Muscle layer of duodenum (tissue), 2 donors: ENCODE data around the gene PNMA6F.
"Not testable (repeated sequence)": the region's sequence is repeated elsewhere in the genome, so short reads cannot be mapped to it uniquely, and the experiment has no call there.

Experiments
- H3K27ac ChIP-seq: one replicate; pipeline ENCODE4 v1.7.0; 2013; ENCODE audit warnings: mild to moderate bottlenecking, low read length
- H3K27me3 ChIP-seq: one replicate; pipeline ENCODE4 v1.7.0; 2013; ENCODE audit warnings: low read depth, mild to moderate bottlenecking, control low read depth, low read length
- H3K36me3 ChIP-seq, 2 donors: one replicate each; pipeline ENCODE4 v1.7.0; 2013; ENCODE audit warnings: low read length in 2 of 2, control low read depth in 1 of 2, mild to moderate bottlenecking in 1 of 2; ENCODE audit not compliant: insufficient read depth in 2 of 2, control insufficient read depth in 1 of 2
- H3K4me1 ChIP-seq, 2 donors: one replicate each; pipeline ENCODE4 v1.7.0; 2013; ENCODE audit warnings: low read length in 2 of 2, mild to moderate bottlenecking in 2 of 2, control low read depth in 1 of 2, moderate library complexity in 1 of 2; ENCODE audit not compliant: insufficient read depth in 2 of 2, control insufficient read depth in 1 of 2
- H3K4me3 ChIP-seq, 2 donors: one replicate each; pipeline ENCODE4 v1.7.0; 2013; ENCODE audit warnings: low read length in 2 of 2, low read depth in 1 of 2, mild to moderate bottlenecking in 1 of 2
- H3K9me3 ChIP-seq, 2 donors: one replicate each; pipeline ENCODE4 v1.7.0; 2013; ENCODE audit warnings: low read length in 2 of 2, control low read depth in 1 of 2, mild to moderate bottlenecking in 1 of 2; ENCODE audit not compliant: control insufficient read depth in 1 of 2
- donor health status: healthy.

Gene PNMA6F

DNA sequence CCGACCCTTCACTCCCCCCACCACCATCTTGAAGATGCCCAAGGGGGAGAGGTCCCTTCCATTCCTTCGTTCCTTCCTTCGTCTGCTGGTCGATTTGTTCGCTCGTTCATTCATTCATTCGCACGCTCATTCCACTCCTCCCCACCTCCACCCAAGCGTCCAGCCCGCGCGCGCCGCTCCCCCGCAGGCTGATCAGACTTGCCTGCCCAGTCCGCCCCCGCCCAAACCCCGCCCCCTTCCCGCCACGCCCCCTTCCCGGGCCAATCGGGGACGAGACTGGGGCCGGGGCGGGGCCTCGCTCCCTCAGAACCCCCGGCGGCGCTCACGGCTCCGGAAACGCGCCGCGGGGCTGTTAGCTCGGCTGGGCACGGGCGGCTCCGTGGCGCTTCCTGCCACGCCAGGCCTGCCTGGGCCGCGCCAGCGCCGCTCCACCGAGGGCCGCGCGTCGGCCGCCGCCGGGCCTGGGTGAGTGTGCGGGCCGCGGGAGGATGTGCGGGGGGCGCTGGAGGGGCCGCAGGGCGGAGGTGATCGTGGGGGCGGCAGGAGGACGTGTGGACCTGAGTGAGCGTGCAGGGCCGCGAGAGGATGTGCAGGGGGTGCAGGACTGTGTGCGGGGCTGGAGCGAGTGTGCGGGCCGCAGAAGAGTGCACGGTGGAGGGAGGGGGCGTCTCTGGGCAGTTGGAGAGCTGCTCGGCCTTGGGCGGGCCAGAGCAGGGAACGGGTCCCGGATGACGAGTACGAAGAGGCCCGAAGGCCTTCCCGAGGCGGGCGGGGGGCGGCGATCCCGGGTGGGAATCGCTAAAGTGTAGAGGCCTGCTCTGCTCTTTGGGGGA, 12.5 kb upstream of the PNMA6F start, which contains the start of gene ZNF275:
TSS of gene ZNF275 (plus strand) at position 333 of the 833 bp plus-strand sequence. CDS start 2,527 bp downstream, outside the sequence.
- no peaks in the 10 kb centered on the region for H3K9me3 ChIP-seq
- H3K27ac ChIP-seq, result no peak within 1 kb of the TSS
- H3K36me3 ChIP-seq, result no peaks in the 10 kb centered on the region
- H3K27me3 ChIP-seq, result no peaks in the 10 kb centered on the region
- peaks cover 3 to 14% of the 10 kb centered on the region in 2 donors for H3K4me1 ChIP-seq
- H3K4me3 ChIP-seq, result peak within 1 kb of the TSS; percentile 48 to 60

GRCh38 chrX:153333266-153333665, 11.7 kb upstream of the PNMA6F start:
- Histone ChIP-seq H3K9me3 (no peaks in the 10 kb centered on the region), H3K4me3 (peak overlapping the region; percentile 32 to 35), H3K27me3 (no peaks in the 10 kb centered on the region), H3K4me1 (peaks cover 3 to 14% of the 10 kb centered on the region in 2 donors), H3K27ac (no peak overlapping the region), H3K36me3 (no peaks in the 10 kb centered on the region)

DNA sequence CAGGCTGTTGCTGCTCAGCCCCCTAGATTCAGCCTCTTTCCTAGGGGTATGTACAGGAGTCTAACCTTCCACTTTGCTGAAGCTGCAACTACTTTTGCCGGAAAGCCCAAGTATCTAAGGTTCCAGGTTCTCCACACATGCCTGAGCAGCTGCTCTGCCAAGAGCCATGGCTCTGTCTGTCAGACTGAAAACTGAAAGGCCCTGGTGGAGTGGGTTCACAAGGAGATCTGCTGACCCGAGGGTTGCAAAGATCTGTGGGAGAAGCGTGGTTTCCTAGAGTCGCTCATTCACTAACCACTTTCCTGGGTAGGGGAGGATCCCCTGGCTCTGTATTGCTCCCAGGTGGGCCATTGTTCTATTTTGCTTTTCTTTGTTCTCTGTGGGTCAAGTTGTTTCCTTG, 6.0 kb upstream of the PNMA6F start:
- Histone ChIP-seq H3K27ac (no peak overlapping the region), H3K36me3 (no peaks in the 10 kb centered on the region)

GRCh38 chrX:153320555-153321184, 897 bp downstream of the PNMA6F start:
- Histone ChIP-seq H3K9me3 (no peaks in the 10 kb centered on the region), H3K4me1 (no peaks in the 10 kb centered on the region), H3K4me3 (no peak overlapping the region), H3K36me3 (no peaks in the 10 kb centered on the region), H3K27me3 (no peaks in the 10 kb centered on the region), H3K27ac (no peak overlapping the region)

More for the DNA sequence above, 6.0 kb upstream of the PNMA6F start:
- H3K4me1 ChIP-seq, result no peaks in the 10 kb centered on the region
- no peak overlapping the region for H3K4me3 ChIP-seq
- no peaks in the 10 kb centered on the region for H3K9me3 ChIP-seq
- no peaks in the 10 kb centered on the region for H3K27me3 ChIP-seq

- H3K27me3 ChIP-seq, H3K9me3 ChIP-seq, H3K4me3 ChIP-seq, H3K36me3 ChIP-seq, H3K4me1 ChIP-seq, H3K27ac ChIP-seq: not testable (repeated sequence)
Measured at GRCh38 chrX:153320047-153320443, 1.5 kb downstream of the PNMA6F start.

- H3K9me3 ChIP-seq, result no peaks in the 10 kb centered on the region
- H3K4me3 ChIP-seq, result no peak overlapping the region
- no peak overlapping the region for H3K27ac ChIP-seq
- H3K4me1 ChIP-seq, result no peaks in the 10 kb centered on the region
- H3K36me3 ChIP-seq, result no peaks in the 10 kb centered on the region
- no peaks in the 10 kb centered on the region for H3K27me3 ChIP-seq
Measured at GRCh38 chrX:153319295-153320046, 2.1 kb downstream of the PNMA6F start.

DNA sequence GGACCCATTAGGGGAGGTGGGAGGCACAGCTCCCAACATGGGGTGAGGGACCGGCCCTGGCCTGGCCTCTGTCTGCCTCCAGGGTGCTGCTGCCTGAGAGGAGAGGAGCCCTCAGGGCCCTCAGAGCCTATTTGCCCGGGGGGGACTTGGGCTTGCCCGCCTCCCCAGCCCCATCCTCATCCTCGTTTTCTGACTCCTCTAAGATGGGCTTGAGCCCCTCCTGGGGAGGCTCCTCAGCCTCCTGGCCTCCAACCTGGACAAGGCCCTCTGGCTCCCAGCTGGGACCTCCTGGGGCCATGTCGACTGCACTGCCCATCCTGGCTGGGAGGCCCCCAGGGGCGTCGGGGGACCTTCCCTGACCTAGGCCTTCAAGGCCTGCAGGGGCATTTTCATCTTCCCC, 2.8 kb downstream of the PNMA6F start:
- H3K27ac ChIP-seq, result no peak overlapping the region
- no peaks in the 10 kb centered on the region for H3K36me3 ChIP-seq
- H3K4me1 ChIP-seq, result no peaks in the 10 kb centered on the region
- no peak overlapping the region for H3K4me3 ChIP-seq
- no peaks in the 10 kb centered on the region for H3K27me3 ChIP-seq
- no peaks in the 10 kb centered on the region for H3K9me3 ChIP-seq

- no peak overlapping the region for H3K4me3 ChIP-seq
- no peaks in the 10 kb centered on the region for H3K4me1 ChIP-seq
- no peak overlapping the region for H3K27ac ChIP-seq
- H3K36me3 ChIP-seq, result no peaks in the 10 kb centered on the region
- H3K9me3 ChIP-seq, result no peaks in the 10 kb centered on the region
- no peaks in the 10 kb centered on the region for H3K27me3 ChIP-seq
Measured at GRCh38 chrX:153317996-153318722, 3.4 kb downstream of the PNMA6F start.

DNA sequence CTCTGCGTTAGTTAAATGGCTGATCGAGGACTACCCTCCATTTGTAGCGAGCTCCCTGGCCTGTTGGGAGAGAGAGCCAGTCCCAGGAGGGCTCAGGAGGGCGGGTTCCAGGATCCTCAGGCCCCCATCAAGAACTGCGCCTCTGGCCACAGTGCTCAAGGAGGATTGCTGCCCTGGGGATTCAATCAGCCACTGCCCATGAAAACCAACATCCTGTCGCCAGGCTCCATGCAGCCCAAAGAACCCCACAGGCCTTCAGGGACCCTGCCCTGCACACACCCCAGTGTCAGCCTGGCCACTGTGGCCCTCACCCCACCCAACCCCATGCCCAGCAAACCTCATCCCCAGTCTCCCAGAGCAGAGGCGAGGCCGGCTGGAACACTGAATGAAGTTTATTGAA, 4.3 kb downstream of the PNMA6F start:
- Histone ChIP-seq H3K9me3 (no peaks in the 10 kb centered on the region), H3K4me1 (no peaks in the 10 kb centered on the region), H3K4me3 (no peak overlapping the region), H3K36me3 (no peaks in the 10 kb centered on the region), H3K27me3 (no peaks in the 10 kb centered on the region), H3K27ac (no peak overlapping the region)

DNA sequence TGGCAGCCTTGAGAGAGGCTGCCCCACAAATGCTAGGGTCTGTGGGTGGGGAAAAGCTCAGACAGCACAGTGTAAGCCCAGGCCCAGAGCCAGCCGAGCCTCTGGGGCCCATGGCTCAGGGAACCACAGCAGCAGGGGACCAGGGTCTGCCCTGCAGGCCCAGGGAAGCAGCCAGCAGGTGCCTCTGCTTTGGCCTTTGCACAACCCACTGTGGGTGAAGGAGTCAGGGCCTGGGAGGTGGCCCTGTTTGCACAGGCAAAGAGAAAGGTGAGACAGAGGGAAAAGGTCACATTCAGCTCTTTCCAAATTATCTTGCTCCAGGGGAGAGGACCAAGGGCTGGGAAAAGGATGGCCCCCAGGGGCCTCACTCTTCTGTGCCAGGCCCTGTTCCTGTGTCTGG, 8.7 kb downstream of the PNMA6F start:
- H3K36me3 ChIP-seq, result no peaks in the 10 kb centered on the region
- H3K4me1 ChIP-seq, result no peaks in the 10 kb centered on the region
- H3K4me3 ChIP-seq, result no peak overlapping the region
- H3K9me3 ChIP-seq, result no peaks in the 10 kb centered on the region
- no peaks in the 10 kb centered on the region for H3K27me3 ChIP-seq
- H3K27ac ChIP-seq, result no peak overlapping the region

DNA sequence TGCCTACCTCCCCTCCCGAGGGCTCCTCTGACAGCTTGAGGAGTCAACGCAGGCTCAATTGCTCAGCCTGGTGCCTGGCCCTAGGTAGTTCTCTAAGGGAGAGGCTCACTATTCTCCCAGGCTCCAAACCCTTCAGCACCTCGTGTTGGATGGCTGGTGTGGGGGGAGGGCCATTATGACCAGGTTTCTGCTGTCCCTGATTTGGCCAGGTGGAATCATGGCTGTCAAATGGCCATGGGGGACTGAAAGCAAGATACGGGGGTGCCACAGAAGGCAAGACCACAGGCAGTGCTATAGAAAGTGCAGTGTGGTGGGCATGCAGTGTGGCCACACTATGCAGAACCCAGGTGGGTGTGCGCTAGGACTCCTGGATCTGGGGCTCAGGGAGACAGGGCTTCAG, 9.5 kb downstream of the PNMA6F start:
- no peak overlapping the region for H3K27ac ChIP-seq
- H3K9me3 ChIP-seq, result no peaks in the 10 kb centered on the region
- no peaks in the 10 kb centered on the region for H3K27me3 ChIP-seq
- no peaks in the 10 kb centered on the region for H3K36me3 ChIP-seq
- no peaks in the 10 kb centered on the region for H3K4me1 ChIP-seq
- H3K4me3 ChIP-seq, result no peak overlapping the region
